ENCODE measurements around the gene DBR1. TPM values are rescaled to one million over a fixed set of nuclear protein-coding genes. Genes with fewer than 3 reads are reported as not detected.

The DBR1 gene
- total and polyA plus RNA-seq, 9 of the 15 experiments (the other 6 are each of a cell fraction or from before 2014, with no cell fraction given): 2.7 to 14.1 (median 10.9) TPM

GRCh38 chr3:138197058-138197457 is 22.3 kb upstream of the DBR1 start:
- ATAC-seq (peak; percentile 72), DNase-seq (ENCODE audit: extremely low read depth in 1 of 4, low spot score in 3 of 4) (peak in 3 of 4 experiments; percentile 11 to 56 (median 25)), FAIRE-seq (no peak)
- H3K79me2 ChIP-seq (ENCODE audit: control insufficient read depth, insufficient read depth, low read length): peaks cover 90% of the 10 kb centered on the region
- no TSS peak for BruUV-seq (replicated peaks)
- no peaks in the 10 kb centered on the region for H3K27me3 ChIP-seq (ENCODE audit: control insufficient read depth in 2 of 2, insufficient read depth in 2 of 2, low read length in 2 of 2)
- in situ Hi-C loops (cut with MboI) (no loop called here), intact Hi-C loops (cut with micrococcal nuclease) (no loop called here)
- no peak overlapping the region for H3K4me3 ChIP-seq
- no peak overlapping the region for H2AFZ ChIP-seq (ENCODE audit: low read depth, low read length)
- no peak overlapping the region for H3K27ac ChIP-seq (ENCODE audit: extremely low read depth, low read depth, low read length)
- ChIA-PET CTCF (ENCODE audit: low intra/inter-chr PET ratio) (no interaction called here), POLR2A (interaction anchor here (0.6 to 1.8 kb wide), 8 partner anchors 10 to 204 kb away, joined by 3 to 7 read pairs (median 4); partner anchors contain the start of genes ARMC8 and DBR1)
- H3K4me1 ChIP-seq (replicated peaks in 1 of 2; ENCODE audit: control insufficient read depth in 2 of 2, insufficient read depth in 2 of 2, low read length in 2 of 2): peaks cover 18 to 27% of the 10 kb centered on the region in 2 experiments
- no peak overlapping the region for H3K4me2 ChIP-seq (ENCODE audit: insufficient read depth, low read length)
- peaks cover 12% of the 10 kb centered on the region for H4K20me1 ChIP-seq (replicated peaks; ENCODE audit: control insufficient read depth, insufficient read depth, low read length)
- H3K9me3 ChIP-seq (replicated peaks; ENCODE audit: control insufficient read depth, insufficient read depth, low read depth, low read length): no peaks in the 10 kb centered on the region
- no peaks in the 10 kb centered on the region for H3K9me1 ChIP-seq (ENCODE audit: control insufficient read depth, insufficient read depth, low read length)
- H3K9ac ChIP-seq (ENCODE audit: insufficient read depth in 1 of 2, low read depth in 2 of 2, low read length in 2 of 2): no peak overlapping the region
- H3K36me3 ChIP-seq (ENCODE audit: control insufficient read depth, insufficient read depth, low read length): peaks cover 16% of the 10 kb centered on the region; the same call in 2 of the 3 replicates
- WGBS (ENCODE audit: insufficient coverage, low coverage, missing lambda C conversion rate): 8% methylated on average over 5 of the region's 5 CpGs
- TF ChIP-seq SIRT6 (IDR thresholded peaks at IDR 0.05; ENCODE audit: low read depth, low read length) (no peak), REST (IDR thresholded peaks at IDR 0.05; ENCODE audit: borderline replicate concordance) (peak; percentile 99), REST (CRISPR knock-in tag; IDR thresholded peaks at IDR 0.05; ENCODE audit: low read depth) (peak; percentile 94), TFAP4 (CRISPR knock-in tag; IDR thresholded peaks at IDR 0.05; ENCODE audit: borderline replicate concordance) (peak; percentile 72), TRIM28 (IDR thresholded peaks at IDR 0.05) (no peak), EHMT2 (IDR thresholded peaks at IDR 0.05) (peak; percentile 97), HDAC2 (IDR thresholded peaks at IDR 0.05) (peak; percentile 20; the same call in 1 of the 2 replicates), ARID4B (CRISPR knock-in tag; IDR thresholded peaks at IDR 0.05) (peak; percentile 72; the same call in 1 of the 2 replicates), RCOR1 (IDR thresholded peaks at IDR 0.05; ENCODE audit: borderline replicate concordance in 1 of 2, low read depth in 2 of 2, low read length in 2 of 2) (peak in 1 of 2 experiments; percentile 69; a peak in 2 of 4 replicates)

Measured in K562 (cell line).